Measurements from ENCODE around the gene ANKRD27.
"Not testable (repeated sequence)": the region's sequence is repeated elsewhere in the genome, so short reads cannot be mapped to it uniquely, and the experiment has no call there.

ANKRD27 gene

DNA sequence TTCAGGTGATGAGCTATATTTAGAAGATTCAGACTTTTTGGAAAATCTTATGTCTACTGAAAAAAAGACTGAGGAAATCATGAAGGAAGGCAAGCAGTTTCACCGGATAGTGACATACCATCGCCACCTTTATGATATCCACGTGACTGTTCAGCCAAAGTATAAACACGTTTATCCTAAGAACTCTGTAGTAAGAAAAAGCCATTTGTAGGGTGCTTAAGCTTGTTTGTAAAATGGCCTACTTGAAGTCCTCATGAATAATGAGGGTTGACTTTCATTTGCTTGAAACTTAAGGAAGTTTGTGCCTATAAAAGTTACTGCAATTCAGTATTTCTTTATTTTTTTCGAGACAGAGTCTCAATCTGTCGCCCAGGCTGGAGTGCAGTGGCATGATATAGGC lies 36.8 kb upstream of the ANKRD27 start:
- no peak overlapping the region for H3K4me3 ChIP-seq (ENCODE audit: low read depth, low read length)
- TF ChIP-seq, protein P1, sequence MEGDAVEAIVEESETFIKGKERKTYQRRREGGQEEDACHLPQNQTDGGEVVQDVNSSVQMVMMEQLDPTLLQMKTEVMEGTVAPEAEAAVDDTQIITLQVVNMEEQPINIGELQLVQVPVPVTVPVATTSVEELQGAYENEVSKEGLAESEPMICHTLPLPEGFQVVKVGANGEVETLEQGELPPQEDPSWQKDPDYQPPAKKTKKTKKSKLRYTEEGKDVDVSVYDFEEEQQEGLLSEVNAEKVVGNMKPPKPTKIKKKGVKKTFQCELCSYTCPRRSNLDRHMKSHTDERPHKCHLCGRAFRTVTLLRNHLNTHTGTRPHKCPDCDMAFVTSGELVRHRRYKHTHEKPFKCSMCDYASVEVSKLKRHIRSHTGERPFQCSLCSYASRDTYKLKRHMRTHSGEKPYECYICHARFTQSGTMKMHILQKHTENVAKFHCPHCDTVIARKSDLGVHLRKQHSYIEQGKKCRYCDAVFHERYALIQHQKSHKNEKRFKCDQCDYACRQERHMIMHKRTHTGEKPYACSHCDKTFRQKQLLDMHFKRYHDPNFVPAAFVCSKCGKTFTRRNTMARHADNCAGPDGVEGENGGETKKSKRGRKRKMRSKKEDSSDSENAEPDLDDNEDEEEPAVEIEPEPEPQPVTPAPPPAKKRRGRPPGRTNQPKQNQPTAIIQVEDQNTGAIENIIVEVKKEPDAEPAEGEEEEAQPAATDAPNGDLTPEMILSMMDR (IDR thresholded peaks at IDR 0.05; ENCODE audit: low read depth, low read length) = no peak

DNA sequence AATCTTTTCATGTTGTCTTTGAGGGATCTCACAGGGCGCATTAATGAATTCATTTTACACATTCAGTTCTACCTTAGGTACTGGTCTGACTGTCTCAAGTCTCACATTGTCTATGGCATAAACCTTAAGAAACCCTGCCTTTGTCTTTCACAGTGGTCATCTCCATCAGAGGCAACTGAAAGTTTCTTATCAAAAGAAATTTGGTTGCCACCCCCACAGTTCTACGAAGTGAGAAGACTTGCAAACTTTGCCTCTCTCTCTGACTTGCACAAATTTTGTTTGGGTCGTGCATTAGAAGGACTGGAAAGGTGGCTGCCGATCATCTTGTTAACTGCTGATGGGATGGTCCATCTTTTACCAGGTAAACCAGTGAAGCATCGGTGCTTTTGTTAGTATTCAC lies 34.1 kb upstream of the ANKRD27 start:
- H3K4me3 ChIP-seq (ENCODE audit: low read depth, low read length) = no peak overlapping the region
- TF ChIP-seq, protein P1 (IDR thresholded peaks at IDR 0.05; ENCODE audit: low read depth, low read length) = no peak

DNA sequence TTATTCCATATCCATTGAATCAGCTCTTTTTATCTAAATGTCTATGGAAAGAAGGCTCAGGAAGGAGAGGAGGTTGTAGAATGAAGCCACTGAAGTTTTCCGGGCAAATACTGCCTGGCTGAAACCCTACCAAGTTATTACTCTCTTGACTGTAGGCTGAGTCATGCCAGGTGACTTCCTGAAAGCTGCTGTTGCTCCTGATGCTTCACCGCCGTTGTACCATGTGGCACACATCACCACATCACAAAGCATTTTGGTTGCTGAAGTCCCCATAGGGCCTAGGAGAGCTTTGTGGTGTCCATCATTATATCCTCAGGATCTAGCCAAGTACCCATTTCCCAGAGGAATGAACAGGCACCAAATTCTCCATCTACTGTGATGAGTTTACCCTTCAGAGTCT lies 33.5 kb upstream of the ANKRD27 start:
- H3K4me3 ChIP-seq (ENCODE audit: low read depth, low read length) = no peak overlapping the region
- TF ChIP-seq, protein P1 (IDR thresholded peaks at IDR 0.05; ENCODE audit: low read depth, low read length) = no peak

DNA sequence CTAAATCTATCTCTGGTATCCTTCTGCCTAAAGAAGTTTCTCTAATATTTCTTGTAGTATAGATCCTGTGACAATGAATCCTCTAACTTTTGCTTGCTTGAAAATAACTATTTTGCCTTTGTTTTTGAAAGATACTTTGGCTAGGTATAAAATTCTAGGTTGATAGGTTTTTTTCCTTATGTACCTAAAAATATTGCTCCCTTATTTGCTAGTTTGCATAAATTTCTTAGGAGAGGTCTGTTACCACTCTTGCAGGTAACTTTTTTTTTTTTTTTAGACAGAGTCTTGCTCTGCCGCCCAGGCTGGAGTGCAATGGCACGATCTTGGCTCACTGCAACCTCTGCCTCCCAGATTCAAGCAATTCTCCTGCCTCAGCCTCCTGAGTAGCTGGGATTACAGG lies 29.0 kb upstream of the ANKRD27 start:
- H3K4me3 ChIP-seq (ENCODE audit: low read depth, low read length) = not testable (repeated sequence)

DNA sequence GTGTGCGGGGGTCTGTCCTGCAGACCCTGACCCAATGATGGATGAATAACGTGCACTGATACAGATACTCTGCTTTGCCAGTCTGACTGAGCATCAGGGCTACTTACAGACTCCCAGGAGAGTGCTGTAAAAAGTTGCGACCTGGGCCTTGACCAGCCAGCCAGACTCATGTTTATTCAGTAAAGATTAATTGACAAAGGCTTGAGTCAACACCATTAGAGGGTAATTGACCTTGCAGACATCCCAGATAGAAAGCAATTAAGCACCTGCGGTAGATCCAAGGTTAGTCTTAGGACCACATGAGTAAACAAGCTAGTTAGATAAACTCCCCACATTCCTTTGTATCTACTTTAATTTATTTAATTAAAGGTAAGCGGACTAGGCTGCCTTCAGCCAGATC lies 27.0 kb upstream of the ANKRD27 start:
- no peak overlapping the region for H3K4me3 ChIP-seq (ENCODE audit: low read depth, low read length)
- TF ChIP-seq, protein P1 (IDR thresholded peaks at IDR 0.05; ENCODE audit: low read depth, low read length) = no peak

DNA sequence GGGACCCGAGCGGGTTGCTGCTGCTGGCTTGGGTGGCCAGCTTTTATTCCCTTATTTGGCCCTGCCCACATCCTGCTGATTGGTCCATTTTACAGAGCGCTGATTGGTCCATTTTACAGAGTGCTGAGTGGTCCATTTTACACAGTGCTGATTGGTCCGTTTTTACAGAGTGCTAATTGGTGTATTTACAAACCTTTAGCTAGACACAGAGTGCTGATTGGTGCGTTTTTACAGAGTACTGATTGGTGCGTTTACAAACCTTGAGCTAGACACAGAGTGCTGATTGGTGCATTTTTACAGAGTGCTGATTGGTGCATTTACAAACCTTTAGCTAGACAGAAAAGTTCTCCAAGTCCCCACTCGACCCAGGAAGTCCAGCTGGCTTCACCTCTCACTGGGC lies 25.1 kb upstream of the ANKRD27 start:
- not testable (repeated sequence) for H3K4me3 ChIP-seq (ENCODE audit: low read depth, low read length)

DNA sequence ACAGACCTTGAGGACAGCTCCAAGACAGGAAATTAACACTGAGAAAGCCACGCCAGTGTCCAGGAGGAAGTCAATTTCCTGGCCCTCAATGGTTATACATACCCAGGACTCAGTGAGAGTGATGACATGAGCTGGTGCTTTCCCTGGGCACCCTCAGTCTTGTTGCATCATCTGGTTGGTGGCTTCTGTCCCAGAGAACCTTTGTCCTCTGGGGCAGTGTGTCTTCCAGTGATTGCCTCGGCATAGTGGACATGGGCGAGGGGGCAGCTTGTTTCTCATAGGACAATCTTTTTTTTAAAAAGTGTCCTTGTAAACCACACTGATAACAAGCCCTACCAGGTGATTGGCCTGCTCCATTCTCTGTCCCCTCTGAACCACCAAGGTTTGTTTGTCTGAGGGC lies 21.8 kb upstream of the ANKRD27 start:
- H3K4me3 ChIP-seq (ENCODE audit: low read depth, low read length) = not testable (repeated sequence)

DNA sequence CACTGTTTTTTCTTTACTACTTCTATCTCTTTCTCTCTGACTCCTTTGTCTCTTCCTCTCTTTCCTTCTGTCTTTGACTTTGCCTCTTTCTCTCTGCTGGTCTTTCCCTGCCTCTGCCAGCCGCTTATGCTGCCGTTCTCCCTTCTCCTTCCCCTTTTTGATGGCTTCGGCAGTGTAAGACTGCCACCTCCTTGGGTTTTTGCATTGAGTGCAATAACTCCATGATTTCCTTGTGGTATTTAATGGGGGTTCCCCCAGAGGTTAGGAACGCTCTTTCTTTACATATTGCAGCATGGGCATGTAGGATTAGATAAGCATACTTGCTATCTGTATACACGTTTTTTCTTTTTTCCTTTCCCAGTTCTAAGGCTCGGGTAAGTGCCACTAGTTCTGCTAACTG lies 20.5 kb upstream of the ANKRD27 start:
- not testable (repeated sequence) for H3K4me3 ChIP-seq (ENCODE audit: low read depth, low read length)

DNA sequence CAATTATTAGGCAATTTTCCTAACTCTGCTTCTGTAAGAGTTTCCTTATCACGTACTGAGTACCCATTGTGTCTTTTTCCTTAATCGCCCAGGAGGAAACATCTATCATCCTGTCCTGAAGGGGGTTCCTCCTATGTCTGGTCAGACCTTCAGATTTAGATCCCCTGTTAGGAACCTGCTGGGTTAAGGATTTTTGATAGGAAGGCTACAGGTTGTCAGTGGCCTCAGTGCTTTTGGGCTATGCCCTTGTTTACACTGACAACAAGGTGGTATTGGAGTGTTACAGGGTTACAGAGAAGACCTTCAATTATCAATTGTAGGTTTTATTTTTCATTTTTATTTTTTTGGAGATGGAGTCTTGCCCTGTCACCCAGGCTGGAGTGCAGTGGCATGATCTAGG lies 19.9 kb upstream of the ANKRD27 start:
- not testable (repeated sequence) for H3K4me3 ChIP-seq (ENCODE audit: low read depth, low read length)

DNA sequence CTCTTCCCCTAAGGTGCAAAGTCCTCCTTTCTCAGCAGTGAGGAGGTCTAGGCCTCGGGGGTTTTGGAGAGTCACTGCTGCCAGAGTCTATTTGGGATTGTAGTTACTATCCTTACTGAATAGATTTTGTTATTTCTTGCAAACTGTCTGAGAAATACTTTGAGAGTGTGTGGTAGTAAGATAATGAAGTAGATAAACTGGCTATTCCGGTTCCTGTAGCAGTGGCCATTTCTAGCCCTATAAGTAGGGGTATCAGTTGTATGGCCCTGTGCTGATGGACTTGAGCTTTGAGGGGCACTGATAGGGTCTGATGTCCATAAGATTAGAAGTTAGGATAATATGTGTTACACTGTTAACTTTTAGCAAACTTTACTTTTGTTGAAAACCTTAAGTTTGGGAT lies 19.3 kb upstream of the ANKRD27 start:
- not testable (repeated sequence) for H3K4me3 ChIP-seq (ENCODE audit: low read depth, low read length)

DNA sequence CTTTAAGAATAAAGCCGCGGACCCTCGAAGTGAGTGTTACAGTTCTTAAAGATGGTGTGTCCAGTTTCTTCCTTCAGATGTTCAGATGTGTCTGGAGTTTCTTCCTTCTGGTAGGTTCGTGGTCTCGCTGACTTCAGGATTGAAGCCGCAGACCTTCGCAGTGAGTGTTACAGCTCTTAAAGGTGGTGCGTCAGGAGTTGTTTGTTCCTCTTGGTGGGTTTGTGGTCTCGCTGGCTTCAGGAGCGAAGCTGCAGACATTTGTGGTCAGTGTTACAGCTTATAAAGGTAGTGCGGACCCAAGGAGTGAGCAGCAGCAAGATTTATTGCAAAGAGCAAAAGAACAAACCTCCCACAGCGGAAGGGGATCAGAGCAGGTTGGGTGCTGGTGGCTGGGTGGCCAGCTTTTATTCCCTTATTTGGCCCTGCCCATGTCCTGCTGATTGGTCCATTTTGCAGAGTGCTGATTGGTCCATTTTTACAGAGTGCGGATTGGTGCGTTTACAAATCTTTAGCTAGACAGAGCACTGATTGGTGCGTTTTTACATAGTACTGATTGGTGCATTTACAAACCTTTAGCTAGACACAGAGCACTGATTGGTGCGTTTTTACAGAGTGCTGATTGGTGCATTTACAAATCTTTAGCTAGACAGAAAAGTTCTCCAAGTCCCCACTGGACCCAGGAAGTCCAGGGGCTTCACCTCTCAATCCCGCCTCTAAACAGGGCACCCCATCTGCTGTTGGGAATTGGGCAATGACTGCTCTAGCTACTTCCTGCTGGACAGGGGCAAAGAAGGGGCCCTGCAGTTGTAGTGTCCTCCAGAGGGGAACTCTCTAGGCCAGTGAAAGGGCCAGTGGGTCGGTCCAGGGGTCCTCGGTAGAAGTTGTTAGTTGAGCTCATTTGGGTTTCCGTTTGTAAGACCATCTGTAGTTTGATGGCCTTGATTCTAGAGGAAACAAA lies 18.4 kb upstream of the ANKRD27 start:
- H3K4me3 ChIP-seq (ENCODE audit: low read depth, low read length) = peak overlapping the region; percentile 70
